ENCODE results near the gene NTN5.
"Not testable (repeated sequence)": the region's sequence is repeated elsewhere in the genome, so short reads cannot be mapped to it uniquely, and the experiment has no call there.

NTN5 gene

GRCh38 chr19:48695743-48696352 is 23.0 kb upstream of the NTN5 start, which contains the start of gene FUT2:
FUT2 (plus strand) TSS chr19:48695971; CDS start chr19:48702957, 6,986 bp downstream.
- DNase-seq: no peak

GRCh38 chr19:48693629-48694028 is 20.8 kb upstream of the NTN5 start:
- DNase-seq: not testable (repeated sequence)

- no peak for DNase-seq
These were observed 16.6 kb upstream of the NTN5 start for GRCh38 chr19:48689449-48689848.

- no peak for DNase-seq
These were observed 15.0 kb upstream of the NTN5 start for GRCh38 chr19:48687776-48688175.

- not testable (repeated sequence) for DNase-seq
These were observed 13.8 kb upstream of the NTN5 start for GRCh38 chr19:48686637-48687036.

GRCh38 chr19:48686088-48686487 is 13.3 kb upstream of the NTN5 start:
- DNase-seq: no peak

- DNase-seq: no peak
These were observed 12.8 kb upstream of the NTN5 start for GRCh38 chr19:48685583-48685982.

GRCh38 chr19:48683349-48683748 is 10.5 kb upstream of the NTN5 start:
- peak; percentile 57 for DNase-seq

GRCh38 chr19:48681127-48681470 is 8.3 kb upstream of the NTN5 start:
- no peak for DNase-seq

GRCh38 chr19:48680436-48681126 is 7.8 kb upstream of the NTN5 start:
- DNase-seq: no peak

- DNase-seq: not testable (repeated sequence)
These were observed 7.2 kb upstream of the NTN5 start for GRCh38 chr19:48680006-48680405.

- DNase-seq: no peak
These were observed 5.4 kb upstream of the NTN5 start for GRCh38 chr19:48678201-48678600.

- DNase-seq: no peak
These were observed 4.1 kb upstream of the NTN5 start for GRCh38 chr19:48676887-48677286.

GRCh38 chr19:48676487-48676886 is 3.7 kb upstream of the NTN5 start:
- DNase-seq: no peak

GRCh38 chr19:48674921-48675824 is 2.4 kb upstream of the NTN5 start:
- DNase-seq: peak; percentile 84

- no peak for DNase-seq
These were observed 1.5 kb upstream of the NTN5 start for GRCh38 chr19:48674216-48674809.

GRCh38 chr19:48673436-48674100 is 751 bp upstream of the NTN5 start:
- DNase-seq: no peak

- no peak for DNase-seq
These were observed 1.3 kb downstream of the NTN5 start for GRCh38 chr19:48671446-48671995.

- DNase-seq: no peak
These were observed 1.9 kb downstream of the NTN5 start for GRCh38 chr19:48670699-48671445.

- no peak for DNase-seq
These were observed 2.7 kb downstream of the NTN5 start for GRCh38 chr19:48669903-48670668.

GRCh38 chr19:48668761-48669160 is 4.1 kb downstream of the NTN5 start:
- DNase-seq: no peak
